HCT116 (cell line): Measurements from ENCODE around the gene AVP. TPM values are rescaled to one million over a fixed set of nuclear protein-coding genes. Genes with fewer than 3 reads are reported as not detected.

Source experiments
- ATAC-seq: fragments of 200-7000 bp; cut with Tn5 transposase; 2 replicates; pipeline ENCODE4 v1.9.1; 2020; ENCODE audit warnings: mild to moderate bottlenecking, moderate library complexity
- BruUV-seq: library from RNA; stranded (reverse); fragments of 400-500 nt; replicated peaks from 2 replicates; lab custom pipeline; 2021; lab: Mats Ljungman, UMichigan
- CTCF ChIA-PET: fragments of 300-600 bp; sonication (Branson Sonifier 250); formaldehyde crosslinking; loops from one replicate; lab custom pipeline; 2021; ENCODE audit warnings: antibody characterized with exemption; lab: Charles Lee
- POLR2A ChIA-PET: fragments of 300-600, 350-600 bp; sonication (Branson Sonifier 250); formaldehyde crosslinking; loops from one replicate; lab custom pipeline; 2021; ENCODE audit warnings: antibody characterized with exemption; lab: Charles Lee
- RAD21 ChIA-PET, 2 experiments: fragments of 300-600 bp; sonication (Branson Sonifier 250); formaldehyde crosslinking; loops; one replicate each; lab custom pipeline; 2023; ENCODE audit warnings: low total read pairs in 2 of 2; ENCODE audit not compliant: uncharacterized antibody in 2 of 2, unreplicated experiment in 2 of 2, low non-redundant PET in 1 of 2; lab: Charles Lee
- DNase-seq: peaks from one replicate; pipeline ENCODE4 v3.0.0-alpha.2; 2010; ENCODE audit warnings: low read depth, low spot score
- H2AFZ ChIP-seq: fragments of 200-600 bp; shearing (Covaris generic), sonication (generic); 2 replicates; pipeline ENCODE4 v1.6.1; 2017; ENCODE audit warnings: low read depth, mixed run types, mixed read lengths, antibody characterized with exemption, low read length; ENCODE audit not compliant: poor library complexity, severe bottlenecking
- H3K27ac ChIP-seq: 2 replicates; pipeline ENCODE4 v1.5.1; 2012; ENCODE audit warnings: low read depth, low read length
- H3K27me3 ChIP-seq: fragments of 200-600 bp; sonication (generic); 2 replicates; pipeline ENCODE4 v1.6.1; 2016; ENCODE audit warnings: mixed run types, low read length, mixed read lengths; ENCODE audit not compliant: insufficient read depth
- H3K36me3 ChIP-seq, 2 experiments: fragments of 200-500 bp in 1 of 2; fragments of 200-600 bp in 1 of 2; sonication (Bioruptor generic) in 1 of 2; sonication (generic) in 1 of 2; 2 replicates each; pipeline versions ENCODE4 v1.5.1 to v1.6.1; 2014 to 2016; ENCODE audit warnings: low read length in 2 of 2, inconsistent platforms in 1 of 2, mixed read lengths in 1 of 2, mixed run types in 1 of 2; ENCODE audit not compliant: insufficient read depth in 2 of 2, control insufficient read depth in 1 of 2
- H3K4me1 ChIP-seq, 2 experiments: fragments of 200-600 bp in 1 of 2; sonication (generic) in 1 of 2; 2 replicates each; pipeline versions ENCODE4 v1.5.1 to v1.6.1; 2012 to 2017; ENCODE audit warnings: low read length in 2 of 2, inconsistent platforms in 1 of 2, mild to moderate bottlenecking in 1 of 2, mixed read lengths in 1 of 2, mixed run types in 1 of 2, moderate library complexity in 1 of 2; ENCODE audit not compliant: insufficient read depth in 2 of 2, control insufficient read depth in 1 of 2
- H3K4me2 ChIP-seq: fragments of 200-600 bp; sonication (generic); 2 replicates; pipeline ENCODE4 v1.6.1; 2017; ENCODE audit warnings: mixed run types, low read length, mixed read lengths
- H3K4me3 ChIP-seq, 2 experiments: fragments of 200-600 bp in 1 of 2; sonication (generic) in 1 of 2; replicated peaks in 1 of 2; 2 replicates each; pipeline ENCODE4 v1.5.1; 2011 to 2016; ENCODE audit warnings: low read length in 2 of 2, control low read depth in 1 of 2, low read depth in 1 of 2, mild to moderate bottlenecking in 1 of 2, mixed read lengths in 1 of 2, mixed run types in 1 of 2
- H3K79me2 ChIP-seq: fragments of 200-600 bp; sonication (generic); 2 replicates; pipeline ENCODE4 v1.6.1; 2017; ENCODE audit warnings: mild to moderate bottlenecking, mixed run types, low read length, moderate library complexity, mixed read lengths; ENCODE audit not compliant: insufficient read depth
- H3K9ac ChIP-seq: fragments of 200-600 bp; sonication (generic); 2 replicates; pipeline ENCODE4 v1.6.1; 2016; ENCODE audit warnings: low read length, mixed read lengths
- H3K9me2 ChIP-seq: fragments of 200-600 bp; sonication (generic), shearing (Covaris generic); 2 replicates; pipeline ENCODE4 v1.6.1; 2017; ENCODE audit warnings: mixed run types, mild to moderate bottlenecking, moderate library complexity; ENCODE audit not compliant: insufficient read depth
- H3K9me3 ChIP-seq, 2 experiments: fragments of 200-500 bp in 1 of 2; fragments of 200-600 bp in 1 of 2; sonication (Bioruptor generic) in 1 of 2; sonication (generic) in 1 of 2; 2 replicates each; pipeline ENCODE4 v1.6.1; 2014 to 2017; ENCODE audit warnings: low read length in 2 of 2, mixed read lengths in 2 of 2, inconsistent platforms in 1 of 2, low read depth in 1 of 2, mild to moderate bottlenecking in 1 of 2, mixed run types in 1 of 2, moderate library complexity in 1 of 2; ENCODE audit not compliant: control insufficient read depth in 1 of 2, insufficient read depth in 1 of 2
- H4K20me1 ChIP-seq: fragments of 200-600 bp; sonication (generic), shearing (Covaris generic); 2 replicates; pipeline ENCODE4 v1.6.1; 2017; ENCODE audit warnings: mixed run types, mild to moderate bottlenecking, moderate library complexity; ENCODE audit not compliant: insufficient read depth
- CBX3 ChIP-seq: IDR thresholded peaks from 2 replicates; pipeline ENCODE4 v1.6.1; 2012; ENCODE audit warnings: low read depth
- EZH2 ChIP-seq: fragments of 200-600 bp; sonication (generic); IDR thresholded peaks from 2 replicates; pipeline ENCODE4 v1.6.1; 2017; ENCODE audit warnings: antibody characterized with exemption, mixed run types
- EZH2phosphoT487 ChIP-seq: fragments of 200-600 bp; IDR thresholded peaks from 2 replicates; pipeline ENCODE4 v1.6.1; 2018; ENCODE audit warnings: antibody characterized with exemption, borderline replicate concordance
- POLR2A ChIP-seq: IDR thresholded peaks from 2 replicates; pipeline ENCODE4 v1.7.0; 2011; ENCODE audit warnings: borderline replicate concordance; ENCODE audit not compliant: insufficient read depth, insufficient read length; ENCODE audit errors: extremely low read depth
- POLR2AphosphoS5 ChIP-seq: IDR thresholded peaks from 2 replicates; pipeline ENCODE4 v1.6.1; 2011; ENCODE audit warnings: mild to moderate bottlenecking, low read depth, low read length, moderate library complexity
- RAD21 ChIP-seq: IDR thresholded peaks from 2 replicates; pipeline ENCODE4 v1.6.1; 2012; ENCODE audit warnings: low read depth, mild to moderate bottlenecking
- SIN3A ChIP-seq: IDR thresholded peaks from 2 replicates; pipeline ENCODE4 v1.6.1; 2012; ENCODE audit warnings: low read depth
- SP1 ChIP-seq: IDR thresholded peaks from 2 replicates; pipeline ENCODE4 v1.6.1; 2012; ENCODE audit warnings: low read depth
- SRF ChIP-seq: IDR thresholded peaks from 2 replicates; pipeline ENCODE4 v1.6.1; 2012; ENCODE audit warnings: low read depth
- ZNF274 ChIP-seq: fragments of 200-500 bp; sonication (Bioruptor generic); IDR thresholded peaks from 2 replicates; pipeline ENCODE4 v1.6.1; 2014; ENCODE audit warnings: mild to moderate bottlenecking, low read depth, low read length, inconsistent platforms
- intact Hi-C: fragments of 100-400 bp; cut with micrococcal nuclease; formaldehyde crosslinking; loops from 2 replicates; pipeline ENCODE4 v1.10.0; 2022
- total RNA-seq: library from RNA; stranded (reverse); gene quantifications from one replicate; pipeline ENCODE4 v1.2.1, GENCODE V29; 2021; ENCODE audit not compliant: unreplicated experiment
- TF ChIP-seq, protein P1 (sequence below): IDR thresholded peaks from 2 replicates; pipeline ENCODE4 v1.6.1; 2011; ENCODE audit warnings: mild to moderate bottlenecking, low read length, moderate library complexity; ENCODE audit not compliant: insufficient replicate concordance; ENCODE audit errors: extremely low read depth
- TF ChIP-seq, protein P2 (sequence below), 3 experiments: fragments of 200-600 bp in 1 of 3; sonication (generic) in 1 of 3; IDR thresholded peaks in 2 of 3; conservative IDR thresholded peaks in 1 of 3; 2 replicates each; pipeline ENCODE4 v1.5.1; 2012 to 2017; ENCODE audit warnings: low read depth in 2 of 3, low read length in 2 of 3, antibody characterized with exemption in 1 of 3, borderline replicate concordance in 1 of 3, control low read depth in 1 of 3, mild to moderate bottlenecking in 1 of 3, mixed read lengths in 1 of 3, mixed run types in 1 of 3, moderate library complexity in 1 of 3; ENCODE audit not compliant: insufficient read depth in 1 of 3
- TF ChIP-seq, protein P3 (sequence below): IDR thresholded peaks from 2 replicates; pipeline ENCODE4 v1.6.1; 2012
- TF ChIP-seq, protein P4 (sequence below): IDR thresholded peaks from 2 replicates; pipeline ENCODE4 v1.6.1; 2012; ENCODE audit warnings: low read depth

Gene AVP
- total RNA-seq, 1 experiment from 2014 or later = not detected

DNA sequence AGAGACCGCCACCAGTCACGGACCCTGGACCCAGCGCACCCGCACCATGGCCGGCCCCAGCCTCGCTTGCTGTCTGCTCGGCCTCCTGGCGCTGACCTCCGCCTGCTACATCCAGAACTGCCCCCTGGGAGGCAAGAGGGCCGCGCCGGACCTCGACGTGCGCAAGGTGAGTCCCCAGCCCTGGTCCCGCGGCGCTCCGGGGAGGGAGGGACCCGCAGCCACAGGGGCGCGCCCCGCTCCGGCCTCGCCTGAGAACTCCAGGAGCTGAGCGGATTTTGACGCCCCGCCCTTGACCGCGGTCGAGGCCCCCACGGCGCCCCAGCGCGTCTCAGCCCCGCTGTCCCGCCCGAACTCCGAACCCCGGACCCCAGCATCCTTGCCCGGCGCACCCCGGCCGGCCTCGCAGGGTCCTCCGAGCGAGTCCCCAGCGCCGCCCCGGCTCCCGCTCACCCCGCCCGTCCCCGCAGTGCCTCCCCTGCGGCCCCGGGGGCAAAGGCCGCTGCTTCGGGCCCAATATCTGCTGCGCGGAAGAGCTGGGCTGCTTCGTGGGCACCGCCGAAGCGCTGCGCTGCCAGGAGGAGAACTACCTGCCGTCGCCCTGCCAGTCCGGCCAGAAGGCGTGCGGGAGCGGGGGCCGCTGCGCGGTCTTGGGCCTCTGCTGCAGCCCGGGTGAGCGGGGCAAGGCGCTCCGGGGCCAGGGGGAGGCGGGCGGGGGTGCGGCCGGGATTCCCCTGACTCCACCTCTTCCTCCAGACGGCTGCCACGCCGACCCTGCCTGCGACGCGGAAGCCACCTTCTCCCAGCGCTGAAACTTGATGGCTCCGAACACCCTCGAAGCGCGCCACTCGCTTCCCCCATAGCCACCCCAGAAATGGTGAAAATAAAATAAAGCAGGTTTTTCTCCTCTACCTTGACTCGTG, 12.7 kb downstream of the AVP start, which contains the start of gene OXT:
TSS of gene OXT (plus strand) at position 11 of the 920 bp plus-strand sequence. CDS start at position 47, 36 bp downstream.
- CTCF ChIA-PET = no interaction called here
- no peak within 1 kb of the TSS for H3K4me2 ChIP-seq
- ATAC-seq = no peak

More for the DNA sequence above, 12.7 kb downstream of the AVP start, which contains the start of gene OXT:
- Histone ChIP-seq H3K9me2 (no peaks in the 10 kb centered on the region), H4K20me1 (no peaks in the 10 kb centered on the region), H3K4me3 (no peak within 1 kb of the TSS), H3K36me3 (no peaks in the 10 kb centered on the region), H3K4me1 (peaks cover 16 to 25% of the 10 kb centered on the region in 2 experiments; a peak in 3 of 4 replicates), H2AFZ (no peak within 1 kb of the TSS), H3K27ac (no peak within 1 kb of the TSS), H3K9me3 (no peaks in the 10 kb centered on the region), H3K79me2 (no peaks in the 10 kb centered on the region), H3K9ac (no peak within 1 kb of the TSS), H3K27me3 (no peaks in the 10 kb centered on the region)
- no TSS peak for BruUV-seq
- POLR2A ChIA-PET = no interaction called here
- no peak for DNase-seq
- intact Hi-C loops = no loop called here
- TF ChIP-seq, protein P1, sequence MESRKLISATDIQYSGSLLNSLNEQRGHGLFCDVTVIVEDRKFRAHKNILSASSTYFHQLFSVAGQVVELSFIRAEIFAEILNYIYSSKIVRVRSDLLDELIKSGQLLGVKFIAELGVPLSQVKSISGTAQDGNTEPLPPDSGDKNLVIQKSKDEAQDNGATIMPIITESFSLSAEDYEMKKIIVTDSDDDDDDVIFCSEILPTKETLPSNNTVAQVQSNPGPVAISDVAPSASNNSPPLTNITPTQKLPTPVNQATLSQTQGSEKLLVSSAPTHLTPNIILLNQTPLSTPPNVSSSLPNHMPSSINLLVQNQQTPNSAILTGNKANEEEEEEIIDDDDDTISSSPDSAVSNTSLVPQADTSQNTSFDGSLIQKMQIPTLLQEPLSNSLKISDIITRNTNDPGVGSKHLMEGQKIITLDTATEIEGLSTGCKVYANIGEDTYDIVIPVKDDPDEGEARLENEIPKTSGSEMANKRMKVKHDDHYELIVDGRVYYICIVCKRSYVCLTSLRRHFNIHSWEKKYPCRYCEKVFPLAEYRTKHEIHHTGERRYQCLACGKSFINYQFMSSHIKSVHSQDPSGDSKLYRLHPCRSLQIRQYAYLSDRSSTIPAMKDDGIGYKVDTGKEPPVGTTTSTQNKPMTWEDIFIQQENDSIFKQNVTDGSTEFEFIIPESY = no peak
- TF ChIP-seq, protein P2, sequence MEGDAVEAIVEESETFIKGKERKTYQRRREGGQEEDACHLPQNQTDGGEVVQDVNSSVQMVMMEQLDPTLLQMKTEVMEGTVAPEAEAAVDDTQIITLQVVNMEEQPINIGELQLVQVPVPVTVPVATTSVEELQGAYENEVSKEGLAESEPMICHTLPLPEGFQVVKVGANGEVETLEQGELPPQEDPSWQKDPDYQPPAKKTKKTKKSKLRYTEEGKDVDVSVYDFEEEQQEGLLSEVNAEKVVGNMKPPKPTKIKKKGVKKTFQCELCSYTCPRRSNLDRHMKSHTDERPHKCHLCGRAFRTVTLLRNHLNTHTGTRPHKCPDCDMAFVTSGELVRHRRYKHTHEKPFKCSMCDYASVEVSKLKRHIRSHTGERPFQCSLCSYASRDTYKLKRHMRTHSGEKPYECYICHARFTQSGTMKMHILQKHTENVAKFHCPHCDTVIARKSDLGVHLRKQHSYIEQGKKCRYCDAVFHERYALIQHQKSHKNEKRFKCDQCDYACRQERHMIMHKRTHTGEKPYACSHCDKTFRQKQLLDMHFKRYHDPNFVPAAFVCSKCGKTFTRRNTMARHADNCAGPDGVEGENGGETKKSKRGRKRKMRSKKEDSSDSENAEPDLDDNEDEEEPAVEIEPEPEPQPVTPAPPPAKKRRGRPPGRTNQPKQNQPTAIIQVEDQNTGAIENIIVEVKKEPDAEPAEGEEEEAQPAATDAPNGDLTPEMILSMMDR (IDR thresholded peaks at IDR 0.05 in 2 of 3, conservative IDR thresholded peaks at IDR 0.05 in 1 of 3; ENCODE audit: borderline replicate concordance in 1 of 3, insufficient read depth in 1 of 3, low read depth in 2 of 3, low read length in 2 of 3) = no peak
- no peak for TF ChIP-seq SIN3A
- no peak for TF ChIP-seq ZNF274
- TF ChIP-seq, protein P3, sequence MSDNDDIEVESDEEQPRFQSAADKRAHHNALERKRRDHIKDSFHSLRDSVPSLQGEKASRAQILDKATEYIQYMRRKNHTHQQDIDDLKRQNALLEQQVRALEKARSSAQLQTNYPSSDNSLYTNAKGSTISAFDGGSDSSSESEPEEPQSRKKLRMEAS = no peak
- TF ChIP-seq SRF = no peak
- no peak for TF ChIP-seq CBX3
- no peak for TF ChIP-seq POLR2A
- TF ChIP-seq, protein P4, sequence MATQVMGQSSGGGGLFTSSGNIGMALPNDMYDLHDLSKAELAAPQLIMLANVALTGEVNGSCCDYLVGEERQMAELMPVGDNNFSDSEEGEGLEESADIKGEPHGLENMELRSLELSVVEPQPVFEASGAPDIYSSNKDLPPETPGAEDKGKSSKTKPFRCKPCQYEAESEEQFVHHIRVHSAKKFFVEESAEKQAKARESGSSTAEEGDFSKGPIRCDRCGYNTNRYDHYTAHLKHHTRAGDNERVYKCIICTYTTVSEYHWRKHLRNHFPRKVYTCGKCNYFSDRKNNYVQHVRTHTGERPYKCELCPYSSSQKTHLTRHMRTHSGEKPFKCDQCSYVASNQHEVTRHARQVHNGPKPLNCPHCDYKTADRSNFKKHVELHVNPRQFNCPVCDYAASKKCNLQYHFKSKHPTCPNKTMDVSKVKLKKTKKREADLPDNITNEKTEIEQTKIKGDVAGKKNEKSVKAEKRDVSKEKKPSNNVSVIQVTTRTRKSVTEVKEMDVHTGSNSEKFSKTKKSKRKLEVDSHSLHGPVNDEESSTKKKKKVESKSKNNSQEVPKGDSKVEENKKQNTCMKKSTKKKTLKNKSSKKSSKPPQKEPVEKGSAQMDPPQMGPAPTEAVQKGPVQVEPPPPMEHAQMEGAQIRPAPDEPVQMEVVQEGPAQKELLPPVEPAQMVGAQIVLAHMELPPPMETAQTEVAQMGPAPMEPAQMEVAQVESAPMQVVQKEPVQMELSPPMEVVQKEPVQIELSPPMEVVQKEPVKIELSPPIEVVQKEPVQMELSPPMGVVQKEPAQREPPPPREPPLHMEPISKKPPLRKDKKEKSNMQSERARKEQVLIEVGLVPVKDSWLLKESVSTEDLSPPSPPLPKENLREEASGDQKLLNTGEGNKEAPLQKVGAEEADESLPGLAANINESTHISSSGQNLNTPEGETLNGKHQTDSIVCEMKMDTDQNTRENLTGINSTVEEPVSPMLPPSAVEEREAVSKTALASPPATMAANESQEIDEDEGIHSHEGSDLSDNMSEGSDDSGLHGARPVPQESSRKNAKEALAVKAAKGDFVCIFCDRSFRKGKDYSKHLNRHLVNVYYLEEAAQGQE = no peak
- TF ChIP-seq EZH2phosphoT487 = no peak
- TF ChIP-seq POLR2AphosphoS5 = no peak
- no peak for TF ChIP-seq EZH2
- no peak for TF ChIP-seq SP1
- no peak for TF ChIP-seq RAD21
- TF ChIP-seq, all 23 proteins: peak for 0
- RAD21 ChIA-PET = no interaction called here
